GM23338 (cell line): ENCODE results near the gene TCF7L2.

ENCODE experiments used
- CREB1 ChIP-seq: fragments of 250-450 bp; sonication (Bioruptor Pico); IDR thresholded peaks from 2 replicates; pipeline ENCODE4 v1.5.0; 2020; ENCODE audit warnings: low read depth, mild to moderate bottlenecking, moderate library complexity
- EZH2 ChIP-seq: fragments of 200-600 bp; sonication (generic); IDR thresholded peaks from one replicate; pipeline ENCODE4 v1.8.0; 2017; ENCODE audit warnings: antibody characterized with exemption, mild to moderate bottlenecking, low read depth; ENCODE audit not compliant: unreplicated experiment
- EZH2phosphoT487 ChIP-seq: fragments of 200-600 bp; sonication (generic); IDR thresholded peaks from one replicate; pipeline ENCODE4 v1.8.1; 2018; ENCODE audit warnings: antibody characterized with exemption; ENCODE audit not compliant: unreplicated experiment
- JUNB ChIP-seq: IDR thresholded peaks from one replicate; pipeline ENCODE4 v1.6.1; 2016; ENCODE audit warnings: antibody characterized with exemption; ENCODE audit not compliant: unreplicated experiment
- NANOG ChIP-seq: IDR thresholded peaks from 2 replicates; pipeline ENCODE4 v1.6.1; 2016; ENCODE audit warnings: antibody characterized with exemption, borderline replicate concordance
- POLR2AphosphoS5 ChIP-seq: IDR thresholded peaks from 2 replicates; pipeline ENCODE4 v1.6.1; 2016; ENCODE audit warnings: antibody characterized with exemption, low read depth
- STAT1 ChIP-seq: IDR thresholded peaks from one replicate; pipeline ENCODE4 v1.6.1; 2016; ENCODE audit warnings: antibody characterized with exemption; ENCODE audit not compliant: unreplicated experiment
- ZNF114 ChIP-seq: fragments of 250-450 bp; sonication (Bioruptor Pico); IDR thresholded peaks from 2 replicates; pipeline ENCODE4 v1.5.0; 2020; ENCODE audit warnings: mild to moderate bottlenecking, moderate library complexity
- TF ChIP-seq, protein P1 (sequence below), 2 experiments: fragments of 200-600 bp in 1 of 2; sonication (generic) in 1 of 2; conservative IDR thresholded peaks; 2 replicates each; pipeline versions ENCODE4 v1.5.1 to v1.6.1; 2016 to 2017; ENCODE audit warnings: antibody characterized with exemption in 2 of 2, low read depth in 2 of 2, mild to moderate bottlenecking in 2 of 2, moderate library complexity in 1 of 2
- TF ChIP-seq, protein P2 (sequence below): IDR thresholded peaks from one replicate; pipeline ENCODE4 v1.6.1; 2018; ENCODE audit warnings: antibody characterized with exemption; ENCODE audit not compliant: unreplicated experiment

DNA sequence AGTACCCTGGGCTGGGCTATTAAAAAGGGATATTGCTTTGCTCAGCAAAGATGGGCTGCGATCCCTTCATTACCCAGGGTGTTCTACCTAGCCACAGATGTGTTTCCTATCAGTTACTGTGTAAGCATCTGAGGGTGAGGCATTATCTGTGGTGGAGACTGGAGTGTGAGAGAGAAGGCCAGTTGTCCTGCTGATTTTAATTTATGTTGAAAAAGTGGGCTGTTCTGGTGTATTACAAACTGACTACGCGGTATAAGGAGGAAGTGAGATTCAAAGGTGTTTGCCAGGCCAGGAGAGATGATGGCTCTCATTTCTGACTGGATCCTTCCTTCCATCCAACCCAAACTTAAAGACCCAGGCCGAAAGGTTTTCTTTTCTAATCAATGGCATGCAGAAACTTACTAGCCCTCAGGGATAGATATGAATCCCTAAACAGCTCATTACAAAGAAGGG is 7.6 kb downstream of the TCF7L2 start:
- TF ChIP-seq, protein P1, sequence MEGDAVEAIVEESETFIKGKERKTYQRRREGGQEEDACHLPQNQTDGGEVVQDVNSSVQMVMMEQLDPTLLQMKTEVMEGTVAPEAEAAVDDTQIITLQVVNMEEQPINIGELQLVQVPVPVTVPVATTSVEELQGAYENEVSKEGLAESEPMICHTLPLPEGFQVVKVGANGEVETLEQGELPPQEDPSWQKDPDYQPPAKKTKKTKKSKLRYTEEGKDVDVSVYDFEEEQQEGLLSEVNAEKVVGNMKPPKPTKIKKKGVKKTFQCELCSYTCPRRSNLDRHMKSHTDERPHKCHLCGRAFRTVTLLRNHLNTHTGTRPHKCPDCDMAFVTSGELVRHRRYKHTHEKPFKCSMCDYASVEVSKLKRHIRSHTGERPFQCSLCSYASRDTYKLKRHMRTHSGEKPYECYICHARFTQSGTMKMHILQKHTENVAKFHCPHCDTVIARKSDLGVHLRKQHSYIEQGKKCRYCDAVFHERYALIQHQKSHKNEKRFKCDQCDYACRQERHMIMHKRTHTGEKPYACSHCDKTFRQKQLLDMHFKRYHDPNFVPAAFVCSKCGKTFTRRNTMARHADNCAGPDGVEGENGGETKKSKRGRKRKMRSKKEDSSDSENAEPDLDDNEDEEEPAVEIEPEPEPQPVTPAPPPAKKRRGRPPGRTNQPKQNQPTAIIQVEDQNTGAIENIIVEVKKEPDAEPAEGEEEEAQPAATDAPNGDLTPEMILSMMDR (conservative IDR thresholded peaks at IDR 0.05; ENCODE audit: low read depth in 2 of 2), result no peak
- TF ChIP-seq POLR2AphosphoS5 (no peak), EZH2 (no peak), NANOG (no peak), EZH2phosphoT487 (no peak), CREB1 (CRISPR knock-in tag) (no peak), ZNF114 (CRISPR knock-in tag) (no peak), STAT1 (no peak), JUNB (no peak)
- TF ChIP-seq, protein P2, sequence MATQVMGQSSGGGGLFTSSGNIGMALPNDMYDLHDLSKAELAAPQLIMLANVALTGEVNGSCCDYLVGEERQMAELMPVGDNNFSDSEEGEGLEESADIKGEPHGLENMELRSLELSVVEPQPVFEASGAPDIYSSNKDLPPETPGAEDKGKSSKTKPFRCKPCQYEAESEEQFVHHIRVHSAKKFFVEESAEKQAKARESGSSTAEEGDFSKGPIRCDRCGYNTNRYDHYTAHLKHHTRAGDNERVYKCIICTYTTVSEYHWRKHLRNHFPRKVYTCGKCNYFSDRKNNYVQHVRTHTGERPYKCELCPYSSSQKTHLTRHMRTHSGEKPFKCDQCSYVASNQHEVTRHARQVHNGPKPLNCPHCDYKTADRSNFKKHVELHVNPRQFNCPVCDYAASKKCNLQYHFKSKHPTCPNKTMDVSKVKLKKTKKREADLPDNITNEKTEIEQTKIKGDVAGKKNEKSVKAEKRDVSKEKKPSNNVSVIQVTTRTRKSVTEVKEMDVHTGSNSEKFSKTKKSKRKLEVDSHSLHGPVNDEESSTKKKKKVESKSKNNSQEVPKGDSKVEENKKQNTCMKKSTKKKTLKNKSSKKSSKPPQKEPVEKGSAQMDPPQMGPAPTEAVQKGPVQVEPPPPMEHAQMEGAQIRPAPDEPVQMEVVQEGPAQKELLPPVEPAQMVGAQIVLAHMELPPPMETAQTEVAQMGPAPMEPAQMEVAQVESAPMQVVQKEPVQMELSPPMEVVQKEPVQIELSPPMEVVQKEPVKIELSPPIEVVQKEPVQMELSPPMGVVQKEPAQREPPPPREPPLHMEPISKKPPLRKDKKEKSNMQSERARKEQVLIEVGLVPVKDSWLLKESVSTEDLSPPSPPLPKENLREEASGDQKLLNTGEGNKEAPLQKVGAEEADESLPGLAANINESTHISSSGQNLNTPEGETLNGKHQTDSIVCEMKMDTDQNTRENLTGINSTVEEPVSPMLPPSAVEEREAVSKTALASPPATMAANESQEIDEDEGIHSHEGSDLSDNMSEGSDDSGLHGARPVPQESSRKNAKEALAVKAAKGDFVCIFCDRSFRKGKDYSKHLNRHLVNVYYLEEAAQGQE, result no peak
